Activated naive CD4-positive, alpha-beta T cell treated with anti-CD3 and anti-CD28 coated beads, Interleukin-2, amount 10 ng/mL, durations not matched to agents 5 hours and 36 hours (primary cell): ENCODE results near the gene MBOAT7. TPM values are rescaled to one million over a fixed set of nuclear protein-coding genes. Genes with fewer than 3 reads are reported as not detected.

Source experiments
- total RNA-seq, 2 experiments: library from RNA; stranded (reverse); gene quantifications; one replicate each; pipeline ENCODE4 v1.2.3, GENCODE V29; 2021

MBOAT7 gene
- total RNA-seq = 10 to 100 TPM; 46.0 to 46.9 TPM

GRCh38 chr19:54189145-54189734, at the start of gene MBOAT7:
TSS of gene MBOAT7 (minus strand) at chr19:54189580. CDS start at chr19:54188508, 1,072 bp downstream.

GRCh38 chr19:54222474-54223276, 33.3 kb upstream of the MBOAT7 start, which contains the start of gene LILRB3:
TSS of gene LILRB3 (minus strand) at chr19:54223007. CDS start at chr19:54222976, 31 bp downstream.

GRCh38 chr19:54191011-54191810, 1.8 kb upstream of the MBOAT7 start, which contains the start of gene TSEN34:
TSS of gene TSEN34 (plus strand) at chr19:54191308. CDS start at chr19:54191365, 57 bp downstream.

GRCh38 chr19:54172471-54173358, 16.7 kb downstream of the MBOAT7 start, which contains the start of gene TMC4:
TSS of gene TMC4 (minus strand) at chr19:54173160. CDS start at chr19:54173117, 43 bp downstream.

GRCh38 chr19:54159352-54160181, 29.8 kb downstream of the MBOAT7 start, which contains the start of gene LENG1:
TSS of gene LENG1 (minus strand) at chr19:54159721. CDS start at chr19:54159695, 26 bp downstream.

GRCh38 chr19:54137699-54138488, 51.5 kb downstream of the MBOAT7 start, which contains the start of gene CNOT3:
TSS of gene CNOT3 (plus strand) at chr19:54137762. CDS start at chr19:54142979, 5,217 bp downstream.

Other genes starting within 250 kb of the MBOAT7 start
- not detected for gene CACNG8, start 226.6 kb downstream of the MBOAT7 start, total RNA-seq
- gene CACNG6, start 197.9 kb downstream of the MBOAT7 start, total RNA-seq = not detected
- gene VSTM1, start 125.7 kb downstream of the MBOAT7 start, total RNA-seq = not detected
- gene TARM1, start 108.2 kb downstream of the MBOAT7 start, total RNA-seq = not detected
- gene OSCAR, start 88.8 kb downstream of the MBOAT7 start, total RNA-seq = under 1 TPM in 1 of 2 experiments, not detected in 1; 0.23 TPM
- gene NDUFA3, start 86.7 kb downstream of the MBOAT7 start, total RNA-seq = 100 to 1,000 TPM; 121 TPM
- gene TFPT, start 73.9 kb downstream of the MBOAT7 start, total RNA-seq = 10 to 100 TPM; 42.4 to 46.4 TPM
- 10 to 100 TPM; 63.1 to 68.3 TPM for gene PRPF31, start 73.8 kb downstream of the MBOAT7 start, total RNA-seq
- gene CNOT3, start 51.8 kb downstream of the MBOAT7 start, total RNA-seq = 10 to 100 TPM; 59.2 to 65.5 TPM
- gene LENG1, start 29.9 kb downstream of the MBOAT7 start, total RNA-seq = 1 to 10 TPM; 8.6 to 8.8 TPM
- gene TMC4, start 16.4 kb downstream of the MBOAT7 start, total RNA-seq = 1 to 10 TPM; 3.1 to 3.6 TPM
- gene TSEN34, start 1.7 kb upstream of the MBOAT7 start, total RNA-seq = 10 to 100 TPM in 1 of 2 experiments, 1 to 10 TPM in 1; 9.9 to 11.6 TPM
- gene RPS9, start 11.3 kb upstream of the MBOAT7 start, total RNA-seq = 1,000 to 10,000 TPM; 1,383 to 1,428 TPM
- 1 to 10 TPM; 4.8 to 4.9 TPM for gene LILRB3, start 33.4 kb upstream of the MBOAT7 start, total RNA-seq
- gene LILRA6, start 53.2 kb upstream of the MBOAT7 start, total RNA-seq = under 1 TPM; 0.19 to 0.33 TPM
- gene LILRB5, start 67.7 kb upstream of the MBOAT7 start, total RNA-seq = not detected
- not detected for gene LILRB2, start 91.5 kb upstream of the MBOAT7 start, total RNA-seq
- gene LILRA5, start 123.6 kb upstream of the MBOAT7 start, total RNA-seq = not detected
- not detected for gene LILRA4, start 149.6 kb upstream of the MBOAT7 start, total RNA-seq
- gene LAIR1, start 175.4 kb upstream of the MBOAT7 start, total RNA-seq = 100 to 1,000 TPM in 1 of 2 experiments, 10 to 100 TPM in 1; 99.2 to 100 TPM
- gene TTYH1, start 225.9 kb upstream of the MBOAT7 start, total RNA-seq = under 1 TPM; 0.58 to 0.91 TPM